GM18499 (cell line): ENCODE measurements around the gene PLPP3.

Experiments
- ATAC-seq: cut with Tn5 transposase; IDR thresholded peaks from one replicate; pipeline ENCODE4 v1.9.1; 2021; ENCODE audit warnings: moderate number of reproducible peaks; ENCODE audit not compliant: insufficient read depth, unreplicated experiment

Gene PLPP3

GRCh38 chr1:56447823-56448222 lies 131.5 kb downstream of the PLPP3 start:
- no peak for ATAC-seq

- ATAC-seq = no peak
Measured at GRCh38 chr1:56446531-56447098, 132.7 kb downstream of the PLPP3 start.

- ATAC-seq = no peak
Measured at GRCh38 chr1:56444960-56445646, 134.3 kb downstream of the PLPP3 start.
